A673 (cell line): ENCODE results near the gene DNAJC21. TPM values are rescaled to one million over a fixed set of nuclear protein-coding genes. Genes with fewer than 3 reads are reported as not detected.

Experiments used
- BruUV-seq: library from RNA; stranded (reverse); fragments of 400-500 nt; replicated peaks from 2 replicates; lab custom pipeline; 2021; lab: Mats Ljungman, UMichigan
- CTCF ChIA-PET: fragments of 300-600 bp; sonication (Branson Sonifier 250); formaldehyde crosslinking; loops from one replicate; lab custom pipeline; 2022; ENCODE audit warnings: antibody characterized with exemption; lab: Charles Lee
- POLR2A ChIA-PET: fragments of 300-600 bp; sonication (Branson Sonifier 250); formaldehyde crosslinking; loops from one replicate; lab custom pipeline; 2022; ENCODE audit warnings: antibody characterized with exemption; ENCODE audit not compliant: low non-redundant PET; lab: Charles Lee
- DNase-seq: peaks from one replicate; pipeline ENCODE4 v3.0.0-alpha.2; 2015; ENCODE audit warnings: low spot score
- H3K27ac ChIP-seq: fragments of 200-600 bp; sonication (generic); 2 replicates; pipeline ENCODE4 v1.5.1; 2016; ENCODE audit warnings: mixed run types, low read depth, mild to moderate bottlenecking, mixed read lengths, antibody characterized with exemption, low read length; ENCODE audit not compliant: poor library complexity, severe bottlenecking
- H3K27me3 ChIP-seq: fragments of 200-600 bp; sonication (generic); replicated peaks from 2 replicates; pipeline ENCODE4 v1.6.1; 2017; ENCODE audit warnings: mixed run types, low read depth, mild to moderate bottlenecking, mixed read lengths, antibody characterized with exemption, low read length; ENCODE audit not compliant: insufficient read depth, poor library complexity
- H3K36me3 ChIP-seq: fragments of 200-600 bp; sonication (generic); 2 replicates; pipeline ENCODE4 v1.6.1; 2016; ENCODE audit warnings: mixed run types, mild to moderate bottlenecking, mixed read lengths, antibody characterized with exemption, low read length; ENCODE audit not compliant: insufficient read depth, poor library complexity, severe bottlenecking
- H3K4me1 ChIP-seq: fragments of 200-600 bp; sonication (generic); 2 replicates; pipeline ENCODE4 v1.6.1; 2017; ENCODE audit warnings: mixed run types, mild to moderate bottlenecking, mixed read lengths, antibody characterized with exemption, low read length; ENCODE audit not compliant: insufficient read depth, poor library complexity, severe bottlenecking
- H3K4me3 ChIP-seq: fragments of 200-600 bp; sonication (generic); 2 replicates; pipeline ENCODE4 v1.5.1; 2016; ENCODE audit warnings: low read depth, mixed run types, mild to moderate bottlenecking, mixed read lengths, low read length; ENCODE audit not compliant: poor library complexity, severe bottlenecking
- H3K9me3 ChIP-seq: fragments of 200-600 bp; sonication (generic); 2 replicates; pipeline ENCODE4 v1.6.1; 2016; ENCODE audit warnings: mixed run types, low read depth, mild to moderate bottlenecking, mixed read lengths, antibody characterized with exemption, low read length; ENCODE audit not compliant: poor library complexity, severe bottlenecking
- EZH2 ChIP-seq: fragments of 200-600 bp; sonication (generic); IDR thresholded peaks from 2 replicates; pipeline ENCODE4 v1.6.1; 2017; ENCODE audit warnings: borderline replicate concordance, low read depth, mild to moderate bottlenecking, mixed read lengths, antibody characterized with exemption, low read length; ENCODE audit not compliant: poor library complexity, severe bottlenecking
- intact Hi-C: fragments of 100-400 bp; cut with micrococcal nuclease; formaldehyde crosslinking; loops from one replicate; pipeline ENCODE4 v1.10.0; 2022; ENCODE audit not compliant: unreplicated experiment
- total RNA-seq: library from RNA; stranded (reverse); gene quantifications from 2 replicates; pipeline ENCODE4 v1.2.3, GENCODE V29; 2021
- TF ChIP-seq, protein P1 (sequence below): fragments of 300-800, 200-600 bp; sonication (generic); conservative IDR thresholded peaks from 2 replicates; pipeline ENCODE4 v1.5.1; 2017; ENCODE audit warnings: low read depth, mild to moderate bottlenecking, antibody characterized with exemption, low read length, moderate library complexity, mixed read lengths

The DNAJC21 gene
- total RNA-seq, 1 experiment from 2014 or later, result 48.7 TPM

DNA sequence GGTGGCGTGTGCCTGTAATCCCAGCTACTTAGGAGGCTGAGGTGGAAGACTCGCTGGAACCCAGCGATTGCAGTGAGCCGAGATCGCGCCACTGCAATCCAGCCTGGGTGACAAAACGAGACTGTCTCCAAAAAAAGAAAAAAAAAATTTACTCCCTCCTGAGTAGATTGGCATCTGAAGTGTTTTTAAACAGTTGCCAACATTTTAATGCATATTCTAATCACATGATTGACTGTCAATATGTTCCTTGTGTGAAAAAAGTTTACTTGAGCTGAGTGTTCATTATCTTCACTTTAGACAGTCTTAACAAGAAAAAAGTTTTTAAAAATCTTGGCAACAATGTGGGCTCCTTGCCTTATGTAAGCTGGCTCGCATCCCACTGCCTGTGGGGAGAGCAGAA lies 64.6 kb downstream of the DNAJC21 start:
- intact Hi-C loops, result no loop called here
- H3K27me3 ChIP-seq, result peaks cover 18% of the 10 kb centered on the region

DNA sequence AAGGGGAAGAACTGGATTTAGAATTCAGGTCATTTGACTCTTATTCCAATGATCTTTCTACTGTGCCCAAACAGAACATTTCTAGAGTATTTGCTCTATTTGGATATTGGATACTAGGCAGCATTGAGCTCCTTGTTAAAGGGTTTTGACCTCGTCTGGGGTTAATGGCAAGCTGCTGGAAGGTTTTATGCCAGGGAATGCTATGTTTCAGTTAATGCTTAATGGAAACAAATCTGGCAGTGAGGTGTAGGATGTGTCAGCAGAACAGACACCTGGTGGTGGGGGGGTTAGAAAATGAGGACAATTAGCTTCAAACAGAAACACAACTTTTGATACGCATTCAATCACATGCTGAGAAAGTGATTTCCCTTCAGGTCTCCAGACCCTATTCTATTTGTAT lies 66.9 kb downstream of the DNAJC21 start:
- BruUV-seq, result no TSS peak
- Histone ChIP-seq H3K4me1 (no peaks in the 10 kb centered on the region), H3K27ac (no peak overlapping the region), H3K9me3 (no peaks in the 10 kb centered on the region), H3K4me3 (no peak overlapping the region), H3K27me3 (peaks cover 18% of the 10 kb centered on the region), H3K36me3 (no peaks in the 10 kb centered on the region)
- ChIA-PET POLR2A (no interaction called here), CTCF (no interaction called here)
- TF ChIP-seq EZH2, result no peak
- TF ChIP-seq, protein P1, sequence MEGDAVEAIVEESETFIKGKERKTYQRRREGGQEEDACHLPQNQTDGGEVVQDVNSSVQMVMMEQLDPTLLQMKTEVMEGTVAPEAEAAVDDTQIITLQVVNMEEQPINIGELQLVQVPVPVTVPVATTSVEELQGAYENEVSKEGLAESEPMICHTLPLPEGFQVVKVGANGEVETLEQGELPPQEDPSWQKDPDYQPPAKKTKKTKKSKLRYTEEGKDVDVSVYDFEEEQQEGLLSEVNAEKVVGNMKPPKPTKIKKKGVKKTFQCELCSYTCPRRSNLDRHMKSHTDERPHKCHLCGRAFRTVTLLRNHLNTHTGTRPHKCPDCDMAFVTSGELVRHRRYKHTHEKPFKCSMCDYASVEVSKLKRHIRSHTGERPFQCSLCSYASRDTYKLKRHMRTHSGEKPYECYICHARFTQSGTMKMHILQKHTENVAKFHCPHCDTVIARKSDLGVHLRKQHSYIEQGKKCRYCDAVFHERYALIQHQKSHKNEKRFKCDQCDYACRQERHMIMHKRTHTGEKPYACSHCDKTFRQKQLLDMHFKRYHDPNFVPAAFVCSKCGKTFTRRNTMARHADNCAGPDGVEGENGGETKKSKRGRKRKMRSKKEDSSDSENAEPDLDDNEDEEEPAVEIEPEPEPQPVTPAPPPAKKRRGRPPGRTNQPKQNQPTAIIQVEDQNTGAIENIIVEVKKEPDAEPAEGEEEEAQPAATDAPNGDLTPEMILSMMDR, result no peak
- DNase-seq, result no peak
- intact Hi-C loops, result no loop called here

More for the DNA sequence above, 64.6 kb downstream of the DNAJC21 start:
- Histone ChIP-seq H3K4me1 (no peaks in the 10 kb centered on the region), H3K4me3 (no peak overlapping the region), H3K27ac (no peak overlapping the region), H3K36me3 (no peaks in the 10 kb centered on the region), H3K9me3 (no peaks in the 10 kb centered on the region)
- POLR2A ChIA-PET, result no interaction called here
- DNase-seq, result no peak
- no peak for TF ChIP-seq EZH2
- TF ChIP-seq, protein P1, result no peak
- BruUV-seq, result no TSS peak
- CTCF ChIA-PET, result no interaction called here

DNA sequence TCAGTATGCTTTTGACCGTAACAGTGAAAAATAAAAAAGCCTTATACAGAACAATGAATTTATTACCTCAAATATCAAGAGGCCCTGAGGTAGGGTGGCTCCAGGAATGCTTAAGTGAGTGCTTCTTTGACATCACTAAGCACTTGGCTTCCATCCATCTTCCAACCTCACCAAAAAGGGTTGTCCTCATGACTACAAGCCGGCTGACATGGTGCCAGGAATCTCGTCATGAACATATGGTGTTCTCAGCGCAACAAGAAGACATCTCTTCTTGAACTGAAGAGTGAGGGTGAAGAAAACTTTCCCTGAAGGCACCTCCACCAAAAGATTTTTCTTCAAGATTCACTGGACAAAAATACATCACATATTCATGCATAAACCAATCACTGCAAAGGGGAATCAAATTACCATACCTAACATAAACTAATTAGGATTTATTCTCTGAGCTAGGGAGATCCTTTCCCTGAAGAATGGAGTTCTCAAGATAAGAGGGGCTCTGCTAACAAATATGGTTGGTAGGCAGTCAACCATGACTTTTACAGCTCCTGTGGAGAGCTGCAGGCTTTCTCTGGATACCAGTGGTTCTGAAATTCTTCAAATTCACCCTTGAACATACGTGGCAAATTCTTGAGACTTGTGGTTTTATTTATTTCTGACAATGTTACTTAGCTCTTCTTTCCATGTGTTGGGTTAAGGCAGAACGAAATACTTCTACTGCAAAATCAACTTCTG lies 68.9 kb downstream of the DNAJC21 start:
- ChIA-PET POLR2A (no interaction called here), CTCF (no interaction called here)
- Histone ChIP-seq H3K27me3 (peaks cover 18% of the 10 kb centered on the region), H3K4me3 (no peak overlapping the region), H3K4me1 (no peaks in the 10 kb centered on the region), H3K9me3 (no peaks in the 10 kb centered on the region), H3K36me3 (no peaks in the 10 kb centered on the region), H3K27ac (no peak overlapping the region)
- intact Hi-C loops, result no loop called here
- DNase-seq, result peak; percentile 52
- BruUV-seq, result no TSS peak
- TF ChIP-seq, protein P1, result no peak
- no peak for TF ChIP-seq EZH2
